Uterus (tissue), 2 donors: Measurements from ENCODE around the gene TIRAP.

Source experiments
- CTCF ChIP-seq, 4 experiments: fragments of 200-600 bp in 2 of 4; fragments of 450-650 bp in 2 of 4; sonication (generic) in 2 of 4; IDR thresholded peaks; one replicate each; pipeline ENCODE4 v1.5.1; 2016 to 2019; ENCODE audit warnings: antibody characterized with exemption in 4 of 4, mild to moderate bottlenecking in 2 of 4, moderate library complexity in 1 of 4
- POLR2A ChIP-seq, 2 donors: fragments of 450-650 bp; IDR thresholded peaks; one replicate each; pipeline ENCODE4 v1.6.1; 2016; ENCODE audit warnings: antibody characterized with exemption in 2 of 2, mild to moderate bottlenecking in 1 of 2, moderate library complexity in 1 of 2

DNA sequence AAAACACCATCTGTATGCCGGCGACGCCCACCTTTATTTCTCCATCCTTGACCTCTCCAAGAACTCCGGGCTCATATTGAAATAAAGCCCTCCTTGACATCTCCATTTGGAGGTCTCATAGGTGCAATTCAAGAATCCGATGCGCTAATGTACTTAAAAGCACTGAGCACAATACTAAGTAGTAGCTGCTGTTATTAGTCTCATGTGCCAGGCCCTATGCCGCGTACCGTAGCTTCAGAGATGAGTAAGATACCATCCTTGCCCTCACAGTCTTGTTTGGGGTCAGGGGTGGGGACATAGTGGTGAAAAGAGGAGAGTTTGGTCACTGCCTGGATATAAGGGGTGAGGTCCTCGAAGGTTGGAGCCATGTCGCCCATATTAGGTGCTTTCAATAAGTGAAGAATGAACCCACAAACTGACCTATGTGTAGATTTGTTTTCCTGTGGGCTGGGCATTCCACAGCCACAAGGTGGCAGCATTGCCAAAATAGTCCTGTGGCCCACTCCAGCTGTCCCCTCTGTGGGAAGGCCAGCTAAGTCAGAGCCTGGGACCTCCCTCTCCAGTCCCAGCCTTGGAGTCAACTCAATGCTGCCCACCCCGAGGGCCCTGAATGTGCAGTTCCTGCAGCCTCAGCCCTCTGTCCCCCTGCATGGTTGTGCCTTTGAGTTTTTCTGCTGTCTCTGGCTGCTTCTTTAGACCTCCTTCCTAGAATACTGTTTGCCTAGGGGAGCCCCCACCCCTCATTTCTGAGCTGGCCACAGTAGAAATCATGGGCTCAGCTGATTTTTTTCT lies 27.5 kb downstream of the TIRAP start:
- peak; percentile 84 to 88 (median 87) for TF ChIP-seq CTCF (IDR thresholded peaks at IDR 0.05)
- TF ChIP-seq POLR2A (IDR thresholded peaks at IDR 0.05): no peak
